Caco-2 (cell line): ENCODE results near the gene SIX5. TPM values are rescaled to one million over a fixed set of nuclear protein-coding genes. Genes with fewer than 3 reads are reported as not detected.

Experiments
- BruUV-seq: library from RNA; stranded (reverse); fragments of 400-500 nt; replicated peaks from 2 replicates; lab custom pipeline; 2021; lab: Mats Ljungman, UMichigan
- CTCF ChIA-PET: fragments of 300-600 bp; sonication (Branson Sonifier 250); formaldehyde crosslinking; loops from one replicate; lab custom pipeline; 2022; ENCODE audit warnings: antibody characterized with exemption; lab: Charles Lee
- POLR2A ChIA-PET: fragments of 300-600 bp; sonication (Branson Sonifier 250); formaldehyde crosslinking; loops from one replicate; lab custom pipeline; 2022; ENCODE audit warnings: antibody characterized with exemption; lab: Charles Lee
- DNase-seq, 2 experiments: peaks; one replicate each; pipeline versions ENCODE4 v3.0.0 to v3.0.0-alpha.2; 2020 to 2022
- H3K27me3 ChIP-seq: replicated peaks from 2 replicates; pipeline ENCODE4 v1.6.0; 2011; ENCODE audit warnings: low read length; ENCODE audit not compliant: control insufficient read depth, insufficient read depth
- H3K36me3 ChIP-seq: 2 replicates; pipeline ENCODE4 v1.5.1; 2011; ENCODE audit warnings: low read length; ENCODE audit not compliant: control insufficient read depth, insufficient read depth
- H3K4me1 ChIP-seq: fragments of 250-450 bp; sonication (Bioruptor Pico); 2 replicates; pipeline ENCODE4 v1.5.1; 2020; ENCODE audit warnings: mild to moderate bottlenecking
- H3K4me3 ChIP-seq: 2 replicates; pipeline ENCODE4 v1.5.1; 2011; ENCODE audit warnings: low read depth, mild to moderate bottlenecking, control low read depth, low read length
- H3K9me3 ChIP-seq: fragments of 250-450 bp; sonication (Bioruptor Pico); 2 replicates; pipeline ENCODE4 v1.5.1; 2020; ENCODE audit warnings: mild to moderate bottlenecking, moderate library complexity
- H3K27ac Mint-ChIP-seq: one replicate; pipeline ENCODE4 v1.8.0; 2022; ENCODE audit warnings: mixed read lengths; ENCODE audit not compliant: unreplicated experiment
- H3K27me3 Mint-ChIP-seq: one replicate; pipeline ENCODE4 v1.8.0; 2022; ENCODE audit warnings: mixed read lengths; ENCODE audit not compliant: insufficient read depth, unreplicated experiment
- H3K36me3 Mint-ChIP-seq: one replicate; pipeline ENCODE4 v1.8.0; 2022; ENCODE audit warnings: mild to moderate bottlenecking, mixed read lengths; ENCODE audit not compliant: insufficient read depth, unreplicated experiment
- H3K4me1 Mint-ChIP-seq: one replicate; pipeline ENCODE4 v1.8.0; 2022; ENCODE audit warnings: low read depth, mixed read lengths; ENCODE audit not compliant: unreplicated experiment
- H3K4me3 Mint-ChIP-seq: one replicate; pipeline ENCODE4 v1.8.0; 2022; ENCODE audit warnings: mild to moderate bottlenecking, moderate library complexity, mixed read lengths; ENCODE audit not compliant: unreplicated experiment
- H3K9me3 Mint-ChIP-seq: one replicate; pipeline ENCODE4 v1.8.0; 2022; ENCODE audit warnings: mixed read lengths; ENCODE audit not compliant: unreplicated experiment
- intact Hi-C: fragments of 100-400 bp; cut with micrococcal nuclease; formaldehyde crosslinking; loops from one replicate; pipeline ENCODE4 v1.10.0; 2022; ENCODE audit not compliant: unreplicated experiment
- total RNA-seq: library from RNA; stranded (reverse); gene quantifications from 2 replicates; pipeline ENCODE4 v1.2.3, GENCODE V29; 2022
- TF ChIP-seq, protein P1 (sequence below), 2 experiments: fragments of 200-600 bp in 1 of 2; IDR thresholded peaks; 1 replicate in 1 of 2; 2 replicates in 1 of 2; pipeline versions ENCODE4 v1.5.1 to v1.8.0; 2011 to 2022; ENCODE audit warnings: antibody characterized with exemption in 1 of 2, control low read depth in 1 of 2, inconsistent platforms in 1 of 2, low read depth in 1 of 2, low read length in 1 of 2, mild to moderate bottlenecking in 1 of 2, moderate library complexity in 1 of 2; ENCODE audit not compliant: insufficient read depth in 1 of 2, severe bottlenecking in 1 of 2, unreplicated experiment in 1 of 2

The SIX5 gene
- total RNA-seq, 1 experiment from 2014 or later = 28.6 TPM

- H3K4me3 Mint-ChIP-seq = no peak overlapping the region
Observed at GRCh38 chr19:45785097-45785496, 16.0 kb upstream of the SIX5 start.

DNA sequence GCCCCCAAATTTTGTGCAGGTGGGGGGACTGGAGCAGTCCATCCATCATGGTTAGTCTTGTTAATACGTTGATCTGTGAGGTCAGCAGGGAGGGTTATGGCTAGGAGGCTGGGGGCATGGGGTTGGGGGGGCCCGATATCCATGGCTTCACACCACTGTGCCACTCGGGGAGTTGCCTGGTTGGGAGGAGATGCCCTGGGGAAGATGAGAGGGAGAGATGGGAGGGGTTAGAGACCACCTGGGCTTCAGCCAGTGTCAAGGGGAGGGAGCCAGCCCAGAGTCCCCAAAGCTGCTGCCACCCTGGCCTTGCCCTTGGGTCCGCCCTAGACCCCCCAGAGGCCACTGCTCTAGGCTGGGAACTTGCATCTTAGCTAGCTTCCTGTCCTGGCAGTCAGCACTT is 15.0 kb upstream of the SIX5 start:
- no peak for DNase-seq
- H3K27me3 Mint-ChIP-seq = no peaks in the 10 kb centered on the region
- BruUV-seq = no TSS peak
- Histone ChIP-seq H3K36me3 (peaks cover 4% of the 10 kb centered on the region; the same call in 1 of the 2 replicates), H3K4me1 (peaks cover 15% of the 10 kb centered on the region), H3K9me3 (no peaks in the 10 kb centered on the region), H3K4me3 (no peak overlapping the region), H3K27me3 (no peaks in the 10 kb centered on the region)
- no peak overlapping the region for H3K27ac Mint-ChIP-seq
- CTCF ChIA-PET = no interaction called here
- H3K4me1 Mint-ChIP-seq = peaks cover 14% of the 10 kb centered on the region
- peaks cover 61% of the 10 kb centered on the region for H3K36me3 Mint-ChIP-seq
- intact Hi-C loops = no loop called here
- no peak overlapping the region for H3K4me3 Mint-ChIP-seq
- TF ChIP-seq, protein P1, sequence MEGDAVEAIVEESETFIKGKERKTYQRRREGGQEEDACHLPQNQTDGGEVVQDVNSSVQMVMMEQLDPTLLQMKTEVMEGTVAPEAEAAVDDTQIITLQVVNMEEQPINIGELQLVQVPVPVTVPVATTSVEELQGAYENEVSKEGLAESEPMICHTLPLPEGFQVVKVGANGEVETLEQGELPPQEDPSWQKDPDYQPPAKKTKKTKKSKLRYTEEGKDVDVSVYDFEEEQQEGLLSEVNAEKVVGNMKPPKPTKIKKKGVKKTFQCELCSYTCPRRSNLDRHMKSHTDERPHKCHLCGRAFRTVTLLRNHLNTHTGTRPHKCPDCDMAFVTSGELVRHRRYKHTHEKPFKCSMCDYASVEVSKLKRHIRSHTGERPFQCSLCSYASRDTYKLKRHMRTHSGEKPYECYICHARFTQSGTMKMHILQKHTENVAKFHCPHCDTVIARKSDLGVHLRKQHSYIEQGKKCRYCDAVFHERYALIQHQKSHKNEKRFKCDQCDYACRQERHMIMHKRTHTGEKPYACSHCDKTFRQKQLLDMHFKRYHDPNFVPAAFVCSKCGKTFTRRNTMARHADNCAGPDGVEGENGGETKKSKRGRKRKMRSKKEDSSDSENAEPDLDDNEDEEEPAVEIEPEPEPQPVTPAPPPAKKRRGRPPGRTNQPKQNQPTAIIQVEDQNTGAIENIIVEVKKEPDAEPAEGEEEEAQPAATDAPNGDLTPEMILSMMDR (IDR thresholded peaks at IDR 0.05; ENCODE audit: insufficient read depth in 1 of 2, low read depth in 1 of 2, low read length in 1 of 2, severe bottlenecking in 1 of 2, unreplicated experiment in 1 of 2) = no peak
- POLR2A ChIA-PET = interaction anchor here (0.6 kb wide), 1 partner anchor 20 kb away, joined by 3 read pairs; no protein-coding TSS in a partner anchor
- H3K9me3 Mint-ChIP-seq = no peaks in the 10 kb centered on the region

More at GRCh38 chr19:45785097-45785496, 16.0 kb upstream of the SIX5 start:
- POLR2A ChIA-PET = no interaction called here
- Histone ChIP-seq H3K9me3 (no peaks in the 10 kb centered on the region), H3K4me3 (no peak overlapping the region), H3K36me3 (peaks cover 4% of the 10 kb centered on the region; the same call in 1 of the 2 replicates), H3K27me3 (no peaks in the 10 kb centered on the region), H3K4me1 (peaks cover 11% of the 10 kb centered on the region)
- H3K36me3 Mint-ChIP-seq = peaks cover 60% of the 10 kb centered on the region
- CTCF ChIA-PET = no interaction called here
- DNase-seq = no peak
- H3K27ac Mint-ChIP-seq = no peak overlapping the region
- intact Hi-C loops = no loop called here
- TF ChIP-seq, protein P1 (IDR thresholded peaks at IDR 0.05; ENCODE audit: insufficient read depth in 1 of 2, low read depth in 1 of 2, low read length in 1 of 2, severe bottlenecking in 1 of 2, unreplicated experiment in 1 of 2) = no peak
- no peaks in the 10 kb centered on the region for H3K27me3 Mint-ChIP-seq
- no TSS peak for BruUV-seq
- H3K4me1 Mint-ChIP-seq = peaks cover 4% of the 10 kb centered on the region
- H3K9me3 Mint-ChIP-seq = no peaks in the 10 kb centered on the region

DNA sequence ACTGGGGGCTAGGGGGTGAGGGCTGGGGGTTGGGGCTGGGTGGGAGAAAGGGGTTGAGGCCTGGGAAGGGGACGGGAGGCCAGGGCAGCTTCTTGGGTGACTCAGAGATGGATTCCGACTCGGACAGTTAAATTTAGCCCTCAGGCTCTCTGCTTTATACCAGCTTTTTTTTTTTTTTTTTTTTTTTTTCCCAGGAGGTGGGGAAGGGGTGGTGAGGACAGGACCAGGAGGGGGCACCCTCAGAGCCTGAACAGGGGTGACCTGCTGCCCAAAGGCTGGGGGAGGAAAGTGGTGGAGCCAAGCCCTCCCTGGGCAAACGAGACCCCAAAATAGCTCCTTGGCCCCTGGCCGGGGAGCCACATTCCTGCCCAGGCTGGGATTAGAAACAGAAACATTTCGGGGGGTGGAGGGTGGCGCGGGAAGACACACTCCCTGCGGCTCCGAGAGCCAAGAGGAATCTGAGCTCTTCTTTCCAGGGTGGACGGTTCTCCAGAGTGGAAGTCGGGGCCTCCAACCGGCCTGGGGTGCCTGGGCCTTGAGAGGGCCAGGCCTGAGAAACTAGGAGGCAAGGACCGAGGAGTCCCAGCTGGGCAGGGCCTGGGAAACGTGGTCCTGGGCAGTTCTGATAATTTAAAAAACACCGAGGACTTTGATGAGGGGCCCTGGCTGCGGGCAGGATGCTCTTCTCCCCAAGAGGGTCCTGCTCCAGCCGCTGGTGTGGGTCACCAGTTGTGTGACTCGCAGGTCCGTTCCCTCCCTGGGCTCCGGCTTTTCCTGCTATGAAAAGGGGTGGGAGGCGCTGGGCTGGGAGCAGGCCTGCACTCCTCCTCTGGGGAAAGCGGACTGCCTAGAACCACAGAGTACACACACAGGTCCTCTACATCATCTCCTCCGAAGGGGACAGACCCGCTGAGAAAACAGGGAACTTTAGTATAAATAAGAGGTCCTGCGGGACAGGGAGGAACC is 14.1 kb upstream of the SIX5 start:
- Mint-ChIP-seq H3K27ac (no peak overlapping the region), H3K36me3 (peaks cover 62% of the 10 kb centered on the region), H3K27me3 (no peaks in the 10 kb centered on the region), H3K4me1 (peaks cover 18% of the 10 kb centered on the region), H3K4me3 (no peak overlapping the region), H3K9me3 (no peaks in the 10 kb centered on the region)
- ChIA-PET POLR2A (interaction anchor here (0.6 to 1.3 kb wide), 8 partner anchors 8 to 1114 kb away, joined by 3 to 9 read pairs (median 5); partner anchors contain the start of genes QPCTL and SYMPK), CTCF (interaction anchor here (0.5 to 2.7 kb wide), 11 partner anchors 9 to 612 kb away, joined by 3 to 10 read pairs (median 6); partner anchors contain the start of gene DMWD)
- no peak for DNase-seq
- H3K36me3 ChIP-seq = no peaks in the 10 kb centered on the region
- peaks cover 15% of the 10 kb centered on the region for H3K4me1 ChIP-seq
- TF ChIP-seq, protein P1 (IDR thresholded peaks at IDR 0.05; ENCODE audit: insufficient read depth in 1 of 2, low read depth in 1 of 2, low read length in 1 of 2, severe bottlenecking in 1 of 2, unreplicated experiment in 1 of 2) = no peak
- H3K27me3 ChIP-seq = no peaks in the 10 kb centered on the region
- BruUV-seq = no TSS peak
- no peak overlapping the region for H3K4me3 ChIP-seq
- no peaks in the 10 kb centered on the region for H3K9me3 ChIP-seq
- intact Hi-C loops = no loop called here
